HG03469 (cell line): Measurements from ENCODE around the gene B4GALNT4.
"Not testable (repeated sequence)": the region's sequence is repeated elsewhere in the genome, so short reads cannot be mapped to it uniquely, and the experiment has no call there.

Source experiments
- ATAC-seq: cut with Tn5 transposase; IDR thresholded peaks from one replicate; pipeline ENCODE4 v1.9.1; 2021; ENCODE audit warnings: mild to moderate bottlenecking, moderate library complexity, moderate number of reproducible peaks; ENCODE audit not compliant: unreplicated experiment

B4GALNT4 gene

GRCh38 chr11:358129-358800 lies 11.0 kb upstream of the B4GALNT4 start:
- ATAC-seq = no peak

- ATAC-seq = no peak
Measured at GRCh38 chr11:359181-359714, 10.1 kb upstream of the B4GALNT4 start.

GRCh38 chr11:360326-361280 lies 8.7 kb upstream of the B4GALNT4 start:
- no peak for ATAC-seq

GRCh38 chr11:362642-363442 lies 6.5 kb upstream of the B4GALNT4 start:
- no peak for ATAC-seq

GRCh38 chr11:363443-363805 lies 5.9 kb upstream of the B4GALNT4 start:
- ATAC-seq = not testable (repeated sequence)

- no peak for ATAC-seq
Measured at GRCh38 chr11:363948-364761, 5.1 kb upstream of the B4GALNT4 start.

- ATAC-seq = no peak
Measured at GRCh38 chr11:364991-365725, 4.1 kb upstream of the B4GALNT4 start.

- ATAC-seq = no peak
Measured at GRCh38 chr11:365831-366230, 3.5 kb upstream of the B4GALNT4 start.

- ATAC-seq = no peak
Measured at GRCh38 chr11:367956-368413, 1.3 kb upstream of the B4GALNT4 start.

- ATAC-seq = no peak
Measured at GRCh38 chr11:368414-369335, 624 bp upstream of the B4GALNT4 start.

GRCh38 chr11:370070-370941 lies 1.0 kb downstream of the B4GALNT4 start:
- no peak for ATAC-seq

GRCh38 chr11:371051-371450 lies 1.8 kb downstream of the B4GALNT4 start:
- ATAC-seq = no peak

- ATAC-seq = no peak
Measured at GRCh38 chr11:371716-372590, 2.7 kb downstream of the B4GALNT4 start.

GRCh38 chr11:372809-373715 lies 3.8 kb downstream of the B4GALNT4 start:
- ATAC-seq = no peak
